Cerebellar cortex (tissue), 1 donor: ENCODE measurements around the gene UPK2.
A peak's percentile ranks its signal among the peaks of the same experiment; 100 is the strongest.

Experiments
- DNase-seq: peaks from one replicate; pipeline ENCODE4 v3.0.0-alpha.2; 2015; ENCODE audit warnings: low spot score

The UPK2 gene

DNA sequence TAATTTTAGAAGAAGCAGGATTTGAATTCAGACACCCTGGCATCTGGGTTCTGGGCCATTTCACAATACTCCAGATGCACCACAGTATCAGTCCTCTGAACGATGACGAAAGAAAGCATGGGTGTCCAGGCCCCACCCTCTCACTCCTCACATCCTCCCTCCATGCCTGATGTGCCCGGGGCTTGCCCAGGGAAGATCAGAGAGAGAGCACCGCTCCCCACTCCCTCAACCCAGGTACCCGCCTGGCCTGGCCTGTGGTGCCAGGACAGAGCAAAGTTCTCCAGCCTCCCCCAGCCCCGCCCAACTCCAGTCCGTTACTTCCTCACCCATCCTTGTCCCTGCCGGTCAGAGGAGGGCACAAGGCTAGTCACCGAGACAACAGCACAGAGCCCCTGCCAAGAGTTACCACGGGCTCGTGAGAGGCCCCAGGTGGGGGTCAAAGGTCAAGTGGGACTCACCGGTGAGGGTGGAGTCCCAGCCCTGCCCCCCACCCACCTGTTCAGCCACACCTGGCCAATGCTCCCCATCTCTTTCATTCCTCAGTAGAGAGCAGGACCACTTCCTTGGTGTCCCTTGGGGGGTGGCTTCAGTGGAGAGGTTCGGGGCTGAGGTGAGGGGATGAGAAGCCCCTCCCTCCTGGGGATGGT, 38.5 kb upstream of the UPK2 start:
- DNase-seq: peak; percentile 28

DNA sequence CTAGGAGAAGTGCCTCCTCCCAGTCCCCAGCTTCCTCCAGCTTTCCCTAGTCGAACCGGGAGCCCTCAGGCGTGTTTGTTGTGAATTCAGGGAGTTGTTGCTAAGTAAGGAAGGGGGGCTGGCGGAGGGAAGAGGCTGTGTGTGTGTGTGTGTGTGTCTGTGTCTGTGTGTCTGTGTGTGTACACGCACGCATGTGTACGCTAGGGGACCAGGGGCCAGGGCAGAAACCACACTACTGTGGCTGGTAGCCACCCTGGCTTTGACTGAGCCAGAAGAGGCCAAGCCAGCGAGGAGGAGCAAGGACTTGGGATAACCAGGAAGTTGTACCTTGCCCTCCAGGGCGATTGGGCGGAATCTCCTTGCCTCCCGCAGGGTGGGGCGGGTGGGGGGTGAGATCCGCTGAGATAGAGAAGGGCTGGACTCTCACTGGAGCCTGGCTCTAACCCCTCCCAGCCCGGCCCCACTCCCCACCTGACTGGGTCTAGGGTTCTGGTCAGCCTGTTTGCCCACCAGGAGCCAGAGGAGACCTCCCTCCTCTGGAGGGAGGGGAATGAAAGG, 37.9 kb upstream of the UPK2 start:
- DNase-seq: peak; percentile 77

- DNase-seq: no peak
Measured at GRCh38 chr11:118918686-118919280, 37.3 kb upstream of the UPK2 start.

- DNase-seq: peak; percentile 37
Measured at GRCh38 chr11:118921121-118921928, 34.8 kb upstream of the UPK2 start.

GRCh38 chr11:118921929-118922744, 34.0 kb upstream of the UPK2 start:
- peak; percentile 53 for DNase-seq

DNA sequence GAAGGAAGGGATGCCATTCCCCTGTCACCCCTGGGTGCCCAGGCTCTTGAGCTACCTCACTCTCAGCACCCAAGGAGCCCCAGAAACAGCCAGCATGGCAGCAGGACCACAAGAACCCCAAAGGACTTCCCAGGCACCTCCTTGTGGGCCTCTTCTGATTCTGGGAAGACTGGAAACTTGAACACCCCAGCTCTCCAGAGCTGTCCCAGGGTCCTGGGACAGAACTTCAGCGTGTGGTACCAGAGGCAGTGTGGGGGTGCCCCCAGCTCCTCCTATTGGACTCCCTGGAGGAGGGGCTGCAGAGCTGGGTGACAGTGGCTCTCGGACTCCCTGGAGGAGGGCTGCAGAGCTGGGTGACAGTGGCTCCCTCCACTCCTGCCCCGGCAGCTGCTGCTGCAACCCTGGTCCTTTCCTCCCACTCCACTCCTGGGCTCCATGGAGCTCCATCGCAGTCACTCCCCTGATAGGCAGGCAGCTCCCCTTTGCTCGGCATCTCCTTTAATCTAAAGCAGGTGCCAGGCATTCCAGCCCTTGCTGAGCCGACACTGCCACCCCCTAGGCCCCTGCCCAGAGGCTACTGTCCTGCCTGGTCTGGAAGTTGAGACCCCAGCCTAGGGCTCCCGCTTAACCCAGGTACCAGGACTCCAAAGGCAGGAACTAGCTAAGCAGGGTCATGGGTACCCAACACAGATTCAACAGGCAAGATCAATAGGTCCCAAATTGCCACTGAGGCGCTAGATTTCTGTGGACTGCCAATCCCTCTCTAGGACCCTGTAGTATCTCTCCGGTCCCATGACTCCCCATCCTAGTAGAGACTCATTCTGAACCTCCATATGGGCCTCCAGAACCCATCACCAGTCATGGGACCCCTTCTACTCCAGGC, 33.1 kb upstream of the UPK2 start:
- DNase-seq: no peak

DNA sequence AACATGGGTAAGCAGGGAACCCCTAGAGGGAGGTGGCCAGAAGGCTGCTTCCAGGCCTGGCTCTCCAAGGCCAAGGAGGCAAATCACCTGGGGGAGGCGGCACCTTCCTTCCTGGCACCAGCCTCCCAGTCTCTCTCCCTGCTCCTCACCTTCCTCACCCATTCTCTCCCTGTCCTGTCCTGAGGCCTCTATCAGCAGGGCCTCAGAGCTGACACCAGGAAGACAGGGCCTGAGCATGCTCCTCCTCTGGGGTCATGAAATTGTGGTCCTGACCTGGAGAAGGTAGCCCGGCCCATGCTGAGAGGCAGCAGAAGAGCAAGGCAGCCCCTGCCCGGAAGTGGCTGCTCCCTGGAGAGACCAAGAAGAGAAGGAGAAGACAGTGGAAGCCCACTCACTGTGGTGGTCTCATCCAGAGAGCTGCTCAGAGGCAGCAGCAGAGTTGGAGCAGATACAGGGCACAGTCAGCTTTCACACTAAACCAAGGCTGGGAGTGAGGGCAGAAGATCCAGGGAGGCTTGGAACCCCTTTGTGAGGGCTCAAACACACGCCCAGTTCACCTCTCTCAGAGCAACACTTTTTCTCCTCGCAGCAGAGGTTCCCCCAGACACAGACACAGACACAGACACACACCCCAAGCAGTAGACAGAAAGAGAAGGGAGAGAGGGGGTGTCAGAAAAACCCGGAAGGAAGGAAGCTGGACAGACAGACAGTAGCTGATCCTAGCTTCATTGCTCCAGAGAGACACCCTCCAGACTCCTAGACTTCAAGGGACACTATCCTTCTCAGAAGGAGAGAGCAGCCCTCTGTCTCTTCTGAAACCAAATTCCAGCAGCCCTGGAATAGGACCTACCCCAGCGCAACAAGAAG, 32.1 kb upstream of the UPK2 start:
- no peak for DNase-seq

GRCh38 chr11:118924591-118925585, 31.2 kb upstream of the UPK2 start:
- peak; percentile 74 for DNase-seq

DNA sequence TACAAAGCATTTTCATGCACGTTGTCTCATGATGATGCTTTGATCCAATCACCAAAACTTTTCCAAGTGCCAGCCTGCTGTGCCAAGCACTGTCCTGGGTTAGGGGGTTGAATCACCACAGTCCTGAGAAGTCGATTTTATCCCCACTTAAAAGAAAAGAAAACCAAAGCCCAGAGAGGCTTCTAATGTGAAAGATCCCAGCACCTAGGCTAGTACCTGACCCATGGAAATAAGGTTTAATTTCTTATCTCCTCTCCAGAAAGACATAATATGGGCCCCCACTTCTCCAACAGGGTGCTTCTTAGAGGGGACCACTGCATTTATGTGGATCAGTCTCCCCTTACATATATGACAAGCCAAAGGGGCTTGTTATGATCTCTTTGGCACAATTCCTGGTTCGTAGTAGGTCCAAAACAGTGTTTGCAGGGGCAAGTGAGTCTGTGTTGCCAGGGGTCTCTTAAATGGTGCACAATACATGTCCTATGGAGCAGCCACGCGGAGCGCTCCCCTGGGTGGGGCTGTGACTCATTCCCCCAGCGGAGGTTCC, 28.5 kb upstream of the UPK2 start:
- DNase-seq: no peak

DNA sequence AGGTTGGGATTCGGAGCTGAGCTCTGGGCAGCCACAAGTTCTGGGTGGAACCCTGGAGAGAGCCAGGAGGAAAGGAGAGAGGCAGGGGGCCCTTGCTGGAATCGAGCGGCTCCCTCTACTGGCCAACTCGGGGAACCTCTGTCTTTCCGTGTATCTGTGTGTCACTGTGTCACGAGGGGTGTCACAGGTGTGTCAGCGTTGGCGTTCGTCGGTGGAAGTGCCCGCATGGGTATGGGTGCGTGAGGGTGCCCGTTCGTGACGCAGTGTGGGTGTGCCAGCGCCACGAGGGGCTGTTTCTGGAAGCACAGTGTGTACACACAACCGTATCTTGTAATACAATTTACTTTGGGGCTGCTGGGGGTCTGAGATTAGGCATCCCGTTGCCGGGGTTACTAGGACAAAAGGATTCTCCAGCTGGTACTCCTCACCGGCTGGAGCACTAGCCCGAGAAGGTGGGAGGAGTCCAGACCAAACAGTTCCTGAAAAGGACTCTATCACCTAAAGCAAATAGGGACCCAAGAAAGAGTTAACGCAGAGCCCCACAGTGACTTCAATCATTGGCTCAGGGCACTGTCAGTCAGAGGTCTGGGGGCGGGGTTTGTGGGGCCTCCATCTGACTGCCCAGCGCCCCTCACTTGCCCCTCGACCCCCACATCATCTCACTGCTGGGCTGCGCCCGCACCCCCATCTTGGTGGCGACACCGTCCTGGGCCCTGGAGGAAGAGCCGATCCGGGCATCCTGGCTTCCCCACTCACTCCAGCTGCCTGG, 27.8 kb upstream of the UPK2 start:
- DNase-seq: peak; percentile 97

GRCh38 chr11:118928870-118929500, 27.1 kb upstream of the UPK2 start:
- DNase-seq: peak; percentile 85

GRCh38 chr11:118929501-118930093, 26.5 kb upstream of the UPK2 start:
- DNase-seq: peak; percentile 95

GRCh38 chr11:118930094-118930712, 25.9 kb upstream of the UPK2 start:
- peak; percentile 97 for DNase-seq

GRCh38 chr11:118931571-118931970, 24.5 kb upstream of the UPK2 start:
- DNase-seq: no peak

DNA sequence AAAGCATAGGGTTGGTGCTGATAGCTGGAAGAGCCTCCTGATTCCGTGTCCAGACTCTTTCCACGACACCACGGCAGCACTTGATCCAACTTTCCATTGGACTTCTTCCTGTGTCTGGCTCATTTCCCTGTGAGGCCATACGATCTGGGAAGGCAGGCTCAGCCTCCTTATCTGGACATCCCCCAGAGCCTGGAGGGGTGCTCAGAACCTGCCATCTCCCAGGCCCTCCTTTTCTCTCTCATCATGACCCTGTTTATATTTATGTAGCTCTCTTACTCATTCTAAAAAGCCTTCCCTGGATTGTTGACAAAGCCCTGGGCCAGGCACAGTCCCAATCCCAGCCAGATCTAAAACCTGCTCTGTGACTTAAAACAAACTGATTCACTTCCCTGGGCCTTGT, 22.6 kb upstream of the UPK2 start:
- peak; percentile 42 for DNase-seq

DNA sequence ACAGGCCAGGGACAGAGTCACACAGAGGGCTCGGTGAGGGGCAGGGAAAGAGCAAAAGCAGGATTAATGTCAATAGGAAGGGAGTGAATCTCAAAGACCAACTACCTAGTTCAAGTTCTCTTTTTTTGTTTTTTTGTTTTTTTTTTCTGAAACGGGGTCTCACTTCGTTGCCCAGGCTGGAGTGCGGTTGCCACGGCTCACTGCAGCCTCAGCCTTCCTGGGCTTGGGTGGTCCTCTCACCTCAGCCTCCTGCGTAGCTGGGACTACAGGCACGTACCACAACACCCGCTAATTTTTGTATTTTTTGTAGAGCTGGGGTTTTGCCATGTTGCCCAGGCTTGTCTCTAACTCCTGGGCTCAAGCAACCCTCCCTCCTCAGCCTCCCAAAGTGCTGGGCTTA, 20.7 kb upstream of the UPK2 start:
- no peak for DNase-seq
